Caco-2 (cell line): ENCODE measurements around the gene PPP6R2. TPM values are rescaled to one million over a fixed set of nuclear protein-coding genes. Genes with fewer than 3 reads are reported as not detected.

Experiments
- BruUV-seq: library from RNA; stranded (reverse); fragments of 400-500 nt; replicated peaks from 2 replicates; lab custom pipeline; 2021; lab: Mats Ljungman, UMichigan
- CTCF ChIA-PET: fragments of 300-600 bp; sonication (Branson Sonifier 250); formaldehyde crosslinking; loops from one replicate; lab custom pipeline; 2022; ENCODE audit warnings: antibody characterized with exemption; lab: Charles Lee
- POLR2A ChIA-PET: fragments of 300-600 bp; sonication (Branson Sonifier 250); formaldehyde crosslinking; loops from one replicate; lab custom pipeline; 2022; ENCODE audit warnings: antibody characterized with exemption; lab: Charles Lee
- DNase-seq, 2 experiments: peaks; one replicate each; pipeline versions ENCODE4 v3.0.0 to v3.0.0-alpha.2; 2020 to 2022
- H3K27me3 ChIP-seq: replicated peaks from 2 replicates; pipeline ENCODE4 v1.6.0; 2011; ENCODE audit warnings: low read length; ENCODE audit not compliant: control insufficient read depth, insufficient read depth
- H3K36me3 ChIP-seq: 2 replicates; pipeline ENCODE4 v1.5.1; 2011; ENCODE audit warnings: low read length; ENCODE audit not compliant: control insufficient read depth, insufficient read depth
- H3K4me1 ChIP-seq: fragments of 250-450 bp; sonication (Bioruptor Pico); 2 replicates; pipeline ENCODE4 v1.5.1; 2020; ENCODE audit warnings: mild to moderate bottlenecking
- H3K4me3 ChIP-seq: 2 replicates; pipeline ENCODE4 v1.5.1; 2011; ENCODE audit warnings: low read depth, mild to moderate bottlenecking, control low read depth, low read length
- H3K9me3 ChIP-seq: fragments of 250-450 bp; sonication (Bioruptor Pico); 2 replicates; pipeline ENCODE4 v1.5.1; 2020; ENCODE audit warnings: mild to moderate bottlenecking, moderate library complexity
- H3K27ac Mint-ChIP-seq: one replicate; pipeline ENCODE4 v1.8.0; 2022; ENCODE audit warnings: mixed read lengths; ENCODE audit not compliant: unreplicated experiment
- H3K27me3 Mint-ChIP-seq: one replicate; pipeline ENCODE4 v1.8.0; 2022; ENCODE audit warnings: mixed read lengths; ENCODE audit not compliant: insufficient read depth, unreplicated experiment
- H3K36me3 Mint-ChIP-seq: one replicate; pipeline ENCODE4 v1.8.0; 2022; ENCODE audit warnings: mild to moderate bottlenecking, mixed read lengths; ENCODE audit not compliant: insufficient read depth, unreplicated experiment
- H3K4me1 Mint-ChIP-seq: one replicate; pipeline ENCODE4 v1.8.0; 2022; ENCODE audit warnings: low read depth, mixed read lengths; ENCODE audit not compliant: unreplicated experiment
- H3K4me3 Mint-ChIP-seq: one replicate; pipeline ENCODE4 v1.8.0; 2022; ENCODE audit warnings: mild to moderate bottlenecking, moderate library complexity, mixed read lengths; ENCODE audit not compliant: unreplicated experiment
- H3K9me3 Mint-ChIP-seq: one replicate; pipeline ENCODE4 v1.8.0; 2022; ENCODE audit warnings: mixed read lengths; ENCODE audit not compliant: unreplicated experiment
- CTCF ChIP-seq, 2 experiments: fragments of 200-600 bp in 1 of 2; IDR thresholded peaks; 1 replicate in 1 of 2; 2 replicates in 1 of 2; pipeline versions ENCODE4 v1.5.1 to v1.8.0; 2011 to 2022; ENCODE audit warnings: antibody characterized with exemption in 1 of 2, control low read depth in 1 of 2, inconsistent platforms in 1 of 2, low read depth in 1 of 2, low read length in 1 of 2, mild to moderate bottlenecking in 1 of 2, moderate library complexity in 1 of 2; ENCODE audit not compliant: insufficient read depth in 1 of 2, severe bottlenecking in 1 of 2, unreplicated experiment in 1 of 2
- intact Hi-C: fragments of 100-400 bp; cut with micrococcal nuclease; formaldehyde crosslinking; loops from one replicate; pipeline ENCODE4 v1.10.0; 2022; ENCODE audit not compliant: unreplicated experiment
- total RNA-seq: library from RNA; stranded (reverse); gene quantifications from 2 replicates; pipeline ENCODE4 v1.2.3, GENCODE V29; 2022

Gene PPP6R2
- total RNA-seq, 1 experiment from 2014 or later, result 60.7 TPM

DNA sequence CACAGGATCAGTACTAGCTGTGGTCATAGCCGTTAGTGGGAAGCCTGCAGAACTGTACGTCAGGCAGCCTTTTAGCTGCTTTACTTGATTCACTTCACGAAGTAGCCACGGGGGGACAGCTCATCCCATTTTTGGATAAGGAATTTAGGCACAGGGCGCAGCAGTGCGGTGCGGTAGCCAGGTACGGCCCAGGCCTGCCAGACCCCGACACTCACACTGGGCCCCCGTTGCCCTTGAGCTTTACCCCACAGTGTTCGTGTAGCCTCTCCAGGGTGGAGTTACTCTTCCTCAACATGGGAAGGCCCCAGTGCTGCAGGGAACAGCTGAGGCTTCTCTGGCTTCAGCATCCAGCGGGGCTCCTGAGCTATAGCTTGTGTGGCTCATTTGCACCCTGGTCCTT, 72.3 kb downstream of the PPP6R2 start:
- intact Hi-C loops, result no loop called here
- Mint-ChIP-seq H3K36me3 (peaks cover 59% of the 10 kb centered on the region), H3K4me3 (no peak overlapping the region), H3K27me3 (no peaks in the 10 kb centered on the region), H3K9me3 (no peaks in the 10 kb centered on the region), H3K4me1 (no peaks in the 10 kb centered on the region), H3K27ac (no peak overlapping the region)
- Histone ChIP-seq H3K4me3 (no peak overlapping the region), H3K9me3 (no peaks in the 10 kb centered on the region), H3K4me1 (no peaks in the 10 kb centered on the region), H3K27me3 (no peaks in the 10 kb centered on the region), H3K36me3 (peaks cover 12% of the 10 kb centered on the region)
- no peak for TF ChIP-seq CTCF (IDR thresholded peaks at IDR 0.05; ENCODE audit: insufficient read depth in 1 of 2, low read depth in 1 of 2, low read length in 1 of 2, severe bottlenecking in 1 of 2, unreplicated experiment in 1 of 2)
- DNase-seq, result no peak
- CTCF ChIA-PET, result no interaction called here
- no TSS peak for BruUV-seq
- POLR2A ChIA-PET, result no interaction called here

- intact Hi-C loops, result no loop called here
- H3K4me3 ChIP-seq, result no peak overlapping the region
- Mint-ChIP-seq H3K36me3 (peaks cover 64% of the 10 kb centered on the region), H3K4me3 (no peak overlapping the region), H3K9me3 (no peaks in the 10 kb centered on the region), H3K4me1 (no peaks in the 10 kb centered on the region), H3K27ac (no peak overlapping the region), H3K27me3 (no peaks in the 10 kb centered on the region)
- no peak for DNase-seq
- no peaks in the 10 kb centered on the region for H3K9me3 ChIP-seq
- no peak for TF ChIP-seq CTCF (IDR thresholded peaks at IDR 0.05; ENCODE audit: insufficient read depth in 1 of 2, low read depth in 1 of 2, low read length in 1 of 2, severe bottlenecking in 1 of 2, unreplicated experiment in 1 of 2)
- POLR2A ChIA-PET, result no interaction called here
- H3K36me3 ChIP-seq, result peaks cover 14% of the 10 kb centered on the region
- CTCF ChIA-PET, result interaction anchor here (0.6 kb wide), 1 partner anchor 60 kb away, joined by 4 read pairs; no protein-coding TSS in a partner anchor
- BruUV-seq, result no TSS peak
- no peaks in the 10 kb centered on the region for H3K27me3 ChIP-seq
- H3K4me1 ChIP-seq, result no peaks in the 10 kb centered on the region
These were observed 73.9 kb downstream of the PPP6R2 start for GRCh38 chr22:50416996-50417395.

DNA sequence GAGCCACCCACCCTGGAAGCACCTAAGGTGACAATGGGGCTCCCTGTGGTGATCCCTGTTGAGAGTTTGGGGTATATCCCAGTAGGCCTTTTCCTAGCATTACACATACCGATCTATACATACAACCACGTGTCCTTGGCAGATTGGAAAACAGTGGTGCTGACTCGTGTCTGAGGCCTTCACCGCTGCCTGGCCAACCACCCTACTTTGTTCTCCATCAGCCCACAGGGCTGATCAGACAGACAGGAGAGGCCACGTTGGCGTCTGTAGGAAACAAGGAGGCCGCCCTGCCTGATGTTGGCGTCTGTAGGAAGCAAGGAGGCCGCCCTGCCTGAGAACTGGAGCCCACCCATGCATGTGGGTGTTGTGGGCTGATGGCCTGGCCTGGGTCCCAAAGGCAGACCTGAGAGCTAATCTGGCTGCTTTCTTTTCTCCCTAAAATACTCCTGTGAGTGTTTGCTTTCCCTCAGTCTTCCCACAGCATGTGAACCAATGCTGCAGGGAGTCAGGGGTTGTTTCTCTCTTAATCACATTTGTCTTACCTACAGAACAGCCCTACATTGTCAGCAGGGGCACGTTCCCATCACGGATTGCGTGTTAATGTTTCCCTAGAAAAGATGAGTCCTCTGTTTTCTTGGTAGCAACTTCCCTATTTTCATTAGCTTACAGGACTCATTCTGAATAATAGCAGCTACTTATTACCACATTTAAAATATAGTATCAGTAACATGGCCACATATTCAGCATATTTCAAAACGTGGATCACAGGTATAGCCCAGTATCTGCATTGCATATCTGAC, 74.5 kb downstream of the PPP6R2 start:
- Mint-ChIP-seq H3K4me3 (no peak overlapping the region), H3K9me3 (no peaks in the 10 kb centered on the region), H3K27ac (no peak overlapping the region), H3K36me3 (peaks cover 64% of the 10 kb centered on the region), H3K27me3 (no peaks in the 10 kb centered on the region), H3K4me1 (no peaks in the 10 kb centered on the region)
- ChIA-PET POLR2A (no interaction called here), CTCF (interaction anchor here (0.6 kb wide), 1 partner anchor 60 kb away, joined by 4 read pairs; no protein-coding TSS in a partner anchor)
- no peak for DNase-seq
- Histone ChIP-seq H3K27me3 (no peaks in the 10 kb centered on the region), H3K36me3 (peaks cover 16% of the 10 kb centered on the region), H3K4me1 (no peaks in the 10 kb centered on the region), H3K4me3 (no peak overlapping the region), H3K9me3 (no peaks in the 10 kb centered on the region)
- intact Hi-C loops, result no loop called here
- BruUV-seq, result no TSS peak
- TF ChIP-seq CTCF (IDR thresholded peaks at IDR 0.05; ENCODE audit: insufficient read depth in 1 of 2, low read depth in 1 of 2, low read length in 1 of 2, severe bottlenecking in 1 of 2, unreplicated experiment in 1 of 2), result no peak
